SK-N-SH treated with all-trans-retinoic acid at 6 μM for 48 hours (cell line): ENCODE data around the gene AHCYL2.

ENCODE experiments used
- ATAC-seq: fragments of 200-7000 bp; cut with Tn5 transposase; 3 replicates; pipeline ENCODE4 v1.9.1; 2020; ENCODE audit warnings: mild to moderate bottlenecking, moderate library complexity
- ARNTL ChIP-seq: fragments of 450-650 bp; formaldehyde crosslinking; IDR thresholded peaks from 2 replicates; pipeline ENCODE4 v1.5.0; 2020; ENCODE audit warnings: low read depth, mild to moderate bottlenecking, moderate library complexity, borderline replicate concordance
- BACH2 ChIP-seq: fragments of 250-450 bp; sonication (Bioruptor Pico); IDR thresholded peaks from 2 replicates; pipeline ENCODE4 v1.9.0; 2021; ENCODE audit warnings: mild to moderate bottlenecking, borderline replicate concordance
- CSDC2 ChIP-seq: fragments of 250-450 bp; sonication (Bioruptor Pico); IDR thresholded peaks from 2 replicates; pipeline ENCODE4 v1.5.0; 2020; ENCODE audit warnings: mild to moderate bottlenecking, moderate library complexity
- CSRNP3 ChIP-seq: fragments of 250-450 bp; sonication (Bioruptor Pico); IDR thresholded peaks from 2 replicates; pipeline ENCODE4 v1.5.1; 2021; ENCODE audit warnings: mild to moderate bottlenecking, moderate library complexity
- ESRRG ChIP-seq: fragments of 250-450 bp; sonication (Bioruptor Pico); IDR thresholded peaks from 2 replicates; pipeline ENCODE4 v1.6.1; 2021; ENCODE audit warnings: mild to moderate bottlenecking
- GLIS3 ChIP-seq: fragments of 250-450 bp; sonication (Bioruptor Pico); IDR thresholded peaks from 2 replicates; pipeline ENCODE4 v1.5.0; 2020; ENCODE audit warnings: mild to moderate bottlenecking, moderate library complexity
- ISL1 ChIP-seq: fragments of 250-450 bp; sonication (Bioruptor Pico); IDR thresholded peaks from 2 replicates; pipeline ENCODE4 v2.1.2; 2022; ENCODE audit warnings: mild to moderate bottlenecking, moderate library complexity
- OSR1 ChIP-seq: fragments of 250-450 bp; sonication (Bioruptor Pico); IDR thresholded peaks from 2 replicates; pipeline ENCODE4 v1.8.0; 2022; ENCODE audit warnings: moderate library complexity, mild to moderate bottlenecking, inconsistent platforms
- PPARA ChIP-seq: fragments of 250-450 bp; sonication (Bioruptor Pico); IDR thresholded peaks from 2 replicates; pipeline ENCODE4 v1.5.0; 2020; ENCODE audit warnings: mild to moderate bottlenecking, borderline replicate concordance
- RARB ChIP-seq: fragments of 250-450 bp; sonication (Bioruptor Pico); IDR thresholded peaks from 2 replicates; pipeline ENCODE4 v1.8.0; 2021; ENCODE audit warnings: mild to moderate bottlenecking, moderate library complexity
- SNAI2 ChIP-seq: fragments of 250-450 bp; sonication (Bioruptor Pico); IDR thresholded peaks from 2 replicates; pipeline ENCODE4 v1.5.0; 2020; ENCODE audit warnings: mild to moderate bottlenecking, moderate library complexity
- TCF4 ChIP-seq: fragments of 250-450 bp; sonication (Bioruptor Pico); IDR thresholded peaks from 2 replicates; pipeline ENCODE4 v1.8.0; 2021; ENCODE audit warnings: mild to moderate bottlenecking, moderate library complexity, borderline replicate concordance
- TOX ChIP-seq: fragments of 250-450 bp; sonication (Bioruptor Pico); IDR thresholded peaks from 2 replicates; pipeline ENCODE4 v1.8.0; 2021; ENCODE audit warnings: mild to moderate bottlenecking, moderate library complexity, borderline replicate concordance
- ZC3H10 ChIP-seq: fragments of 250-450 bp; sonication (Bioruptor Pico); IDR thresholded peaks from 2 replicates; pipeline ENCODE4 v1.5.1; 2021; ENCODE audit warnings: mild to moderate bottlenecking, moderate library complexity
- ZFP3 ChIP-seq: fragments of 250-450 bp; sonication (Bioruptor Pico); IDR thresholded peaks from 2 replicates; pipeline ENCODE4 v1.5.0; 2020; ENCODE audit warnings: mild to moderate bottlenecking, moderate library complexity
- ZFP30 ChIP-seq: fragments of 450-650 bp; formaldehyde crosslinking; IDR thresholded peaks from 2 replicates; pipeline ENCODE4 v1.5.0; 2022; ENCODE audit warnings: mild to moderate bottlenecking, moderate library complexity
- ZNF565 ChIP-seq: fragments of 450-650 bp; formaldehyde crosslinking; conservative IDR thresholded peaks from 2 replicates; pipeline ENCODE4 v1.5.0; 2020; ENCODE audit warnings: low read depth, mild to moderate bottlenecking, moderate library complexity
- ZNF70 ChIP-seq: fragments of 450-650 bp; formaldehyde crosslinking; IDR thresholded peaks from 2 replicates; pipeline ENCODE4 v1.5.0; 2020; ENCODE audit warnings: mild to moderate bottlenecking, moderate library complexity
- ZNF8 ChIP-seq: fragments of 450-650 bp; formaldehyde crosslinking; IDR thresholded peaks from 2 replicates; pipeline ENCODE4 v1.5.0; 2020; ENCODE audit warnings: mild to moderate bottlenecking, moderate library complexity
- TF ChIP-seq, protein P1 (sequence below): fragments of 250-450 bp; sonication (Bioruptor Pico); IDR thresholded peaks from 2 replicates; pipeline ENCODE4 v1.8.0; 2021; ENCODE audit warnings: low read depth, mild to moderate bottlenecking, moderate library complexity, borderline replicate concordance
- TF ChIP-seq, protein P2 (sequence below): fragments of 250-450 bp; sonication (Bioruptor Pico); IDR thresholded peaks from 2 replicates; pipeline ENCODE4 v1.5.0; 2020; ENCODE audit warnings: mild to moderate bottlenecking, moderate library complexity

AHCYL2 gene

GRCh38 chr7:129435414-129435829, 210.6 kb downstream of the AHCYL2 start (continued):
- TF ChIP-seq ZC3H10 (CRISPR knock-in tag) (no peak), ZNF70 (no peak), ARNTL (CRISPR knock-in tag) (no peak), ZNF8 (CRISPR knock-in tag) (no peak), ZFP30 (CRISPR knock-in tag) (no peak), GLIS3 (CRISPR knock-in tag) (no peak), ISL1 (CRISPR knock-in tag) (no peak), OSR1 (no peak), ZNF565 (CRISPR knock-in tag) (no peak)
- TF ChIP-seq, protein P1, sequence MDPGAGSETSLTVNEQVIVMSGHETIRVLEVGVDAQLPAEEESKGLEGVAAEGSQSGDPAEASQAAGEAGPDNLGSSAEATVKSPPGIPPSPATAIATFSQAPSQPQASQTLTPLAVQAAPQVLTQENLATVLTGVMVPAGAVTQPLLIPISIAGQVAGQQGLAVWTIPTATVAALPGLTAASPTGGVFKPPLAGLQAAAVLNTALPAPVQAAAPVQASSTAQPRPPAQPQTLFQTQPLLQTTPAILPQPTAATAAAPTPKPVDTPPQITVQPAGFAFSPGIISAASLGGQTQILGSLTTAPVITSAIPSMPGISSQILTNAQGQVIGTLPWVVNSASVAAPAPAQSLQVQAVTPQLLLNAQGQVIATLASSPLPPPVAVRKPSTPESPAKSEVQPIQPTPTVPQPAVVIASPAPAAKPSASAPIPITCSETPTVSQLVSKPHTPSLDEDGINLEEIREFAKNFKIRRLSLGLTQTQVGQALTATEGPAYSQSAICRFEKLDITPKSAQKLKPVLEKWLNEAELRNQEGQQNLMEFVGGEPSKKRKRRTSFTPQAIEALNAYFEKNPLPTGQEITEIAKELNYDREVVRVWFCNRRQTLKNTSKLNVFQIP (CRISPR knock-in tag), result no peak
- TF ChIP-seq, all 23 proteins: peak for 0

GRCh38 chr7:129436335-129436923, 211.6 kb downstream of the AHCYL2 start:
- no peak for TF ChIP-seq CSRNP3 (CRISPR knock-in tag)
- TF ChIP-seq, protein P2, sequence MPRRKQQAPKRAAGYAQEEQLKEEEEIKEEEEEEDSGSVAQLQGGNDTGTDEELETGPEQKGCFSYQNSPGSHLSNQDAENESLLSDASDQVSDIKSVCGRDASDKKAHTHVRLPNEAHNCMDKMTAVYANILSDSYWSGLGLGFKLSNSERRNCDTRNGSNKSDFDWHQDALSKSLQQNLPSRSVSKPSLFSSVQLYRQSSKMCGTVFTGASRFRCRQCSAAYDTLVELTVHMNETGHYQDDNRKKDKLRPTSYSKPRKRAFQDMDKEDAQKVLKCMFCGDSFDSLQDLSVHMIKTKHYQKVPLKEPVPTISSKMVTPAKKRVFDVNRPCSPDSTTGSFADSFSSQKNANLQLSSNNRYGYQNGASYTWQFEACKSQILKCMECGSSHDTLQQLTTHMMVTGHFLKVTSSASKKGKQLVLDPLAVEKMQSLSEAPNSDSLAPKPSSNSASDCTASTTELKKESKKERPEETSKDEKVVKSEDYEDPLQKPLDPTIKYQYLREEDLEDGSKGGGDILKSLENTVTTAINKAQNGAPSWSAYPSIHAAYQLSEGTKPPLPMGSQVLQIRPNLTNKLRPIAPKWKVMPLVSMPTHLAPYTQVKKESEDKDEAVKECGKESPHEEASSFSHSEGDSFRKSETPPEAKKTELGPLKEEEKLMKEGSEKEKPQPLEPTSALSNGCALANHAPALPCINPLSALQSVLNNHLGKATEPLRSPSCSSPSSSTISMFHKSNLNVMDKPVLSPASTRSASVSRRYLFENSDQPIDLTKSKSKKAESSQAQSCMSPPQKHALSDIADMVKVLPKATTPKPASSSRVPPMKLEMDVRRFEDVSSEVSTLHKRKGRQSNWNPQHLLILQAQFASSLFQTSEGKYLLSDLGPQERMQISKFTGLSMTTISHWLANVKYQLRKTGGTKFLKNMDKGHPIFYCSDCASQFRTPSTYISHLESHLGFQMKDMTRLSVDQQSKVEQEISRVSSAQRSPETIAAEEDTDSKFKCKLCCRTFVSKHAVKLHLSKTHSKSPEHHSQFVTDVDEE, result no peak
- TF ChIP-seq TOX (CRISPR knock-in tag), result no peak
- no peak for TF ChIP-seq ZNF70
- TF ChIP-seq ZFP3 (CRISPR knock-in tag), result no peak
- no peak for TF ChIP-seq ISL1 (CRISPR knock-in tag)
- no peak for TF ChIP-seq ZFP30 (CRISPR knock-in tag)
- TF ChIP-seq CSDC2 (CRISPR knock-in tag), result no peak
- no peak for TF ChIP-seq PPARA (CRISPR knock-in tag)
- TF ChIP-seq ESRRG, result no peak
- no peak for TF ChIP-seq ZNF565 (CRISPR knock-in tag)
- TF ChIP-seq RARB (CRISPR knock-in tag), result no peak
- TF ChIP-seq, all 23 proteins: peak for 0
- ATAC-seq, result no peak

DNA sequence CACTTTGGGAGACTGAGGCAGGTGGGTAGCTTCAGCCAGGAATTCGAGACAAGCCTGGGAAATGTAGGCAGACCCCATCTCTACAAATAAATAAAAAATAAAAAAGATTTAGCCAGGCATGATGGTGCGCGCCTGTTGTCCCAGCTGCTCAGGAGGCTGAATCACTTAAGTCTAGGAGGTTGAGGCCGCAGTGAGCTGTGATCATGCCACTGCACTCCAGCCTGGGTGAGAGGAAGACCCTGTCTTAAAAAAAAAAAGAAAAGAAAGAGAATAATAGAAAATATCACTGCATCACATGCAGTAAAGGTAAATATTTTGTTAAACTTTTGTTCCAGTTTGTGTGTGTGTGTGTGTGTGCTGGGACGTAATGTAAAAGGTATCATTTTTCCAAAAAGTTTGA, 212.4 kb downstream of the AHCYL2 start:
- ATAC-seq, result no peak
- no peak for TF ChIP-seq ZNF70
- TF ChIP-seq OSR1, result no peak
- TF ChIP-seq ZFP30 (CRISPR knock-in tag), result no peak
- TF ChIP-seq, protein P2, result no peak
- TF ChIP-seq ZFP3 (CRISPR knock-in tag), result no peak
- no peak for TF ChIP-seq BACH2 (CRISPR knock-in tag)
- TF ChIP-seq TCF4 (CRISPR knock-in tag), result no peak
- no peak for TF ChIP-seq SNAI2
- TF ChIP-seq, all 23 proteins: peak for 0
